SK-N-SH (cell line): ENCODE data around the gene SOX18. TPM values are rescaled to one million over a fixed set of nuclear protein-coding genes. Genes with fewer than 3 reads are reported as not detected.

ENCODE experiments used
- CTCF ChIA-PET: fragments of 300-600, 350-600 bp; formaldehyde crosslinking; extraction: SDS; loops from one replicate; lab custom pipeline; 2021; lab: Yijun Ruan, JAX
- POLR2A ChIA-PET: fragments of 350-600 bp; sonication (Branson Sonifier 250); formaldehyde crosslinking; extraction: SDS; loops from one replicate; lab custom pipeline; 2020; ENCODE audit warnings: antibody characterized with exemption, inconsistent platforms; lab: Yijun Ruan, JAX
- DNase-seq: peaks from one replicate; pipeline ENCODE4 v3.0.0; 2012
- H2AFZ ChIP-seq: fragments of 200-600 bp; sonication (generic); 2 replicates; pipeline ENCODE4 v1.8.1; 2016; ENCODE audit warnings: antibody characterized with exemption, mild to moderate bottlenecking, low read depth
- H3F3A ChIP-seq: fragments of 200-600 bp; sonication (generic); replicated peaks from 2 replicates; pipeline ENCODE3; 2016; ENCODE audit warnings: antibody characterized with exemption, mild to moderate bottlenecking; ENCODE audit not compliant: insufficient read depth
- H3K27ac ChIP-seq, 2 experiments: fragments of 200-500 bp in 1 of 2; fragments of 200-600 bp in 1 of 2; sonication (Bioruptor generic) in 1 of 2; sonication (generic), shearing (Covaris generic) in 1 of 2; 2 replicates each; pipeline versions ENCODE4 v1.5.1 to v1.6.1; 2014 to 2016; ENCODE audit warnings: low read depth in 2 of 2, inconsistent platforms in 1 of 2, low read length in 1 of 2, mild to moderate bottlenecking in 1 of 2, mixed read lengths in 1 of 2
- H3K27me3 ChIP-seq: fragments of 200-600 bp; sonication (generic), shearing (Covaris generic); 2 replicates; pipeline ENCODE4 v1.6.1; 2016; ENCODE audit warnings: mixed run types; ENCODE audit not compliant: insufficient read depth
- H3K36me3 ChIP-seq, 2 experiments: fragments of 200-500 bp in 1 of 2; fragments of 200-600 bp in 1 of 2; sonication (Bioruptor generic) in 1 of 2; sonication (generic) in 1 of 2; replicated peaks in 1 of 2; 2 replicates each; pipeline versions ENCODE3 to v1.5.1; 2014 to 2016; ENCODE audit warnings: low read length in 1 of 2, mild to moderate bottlenecking in 1 of 2; ENCODE audit not compliant: insufficient read depth in 2 of 2, control insufficient read depth in 1 of 2
- H3K4me1 ChIP-seq, 2 experiments: fragments of 200-500 bp in 1 of 2; fragments of 200-600 bp in 1 of 2; sonication (Bioruptor generic) in 1 of 2; sonication (generic), shearing (Covaris generic) in 1 of 2; 2 replicates each; pipeline versions ENCODE4 v1.5.1 to v1.6.1; 2014 to 2016; ENCODE audit warnings: low read depth in 1 of 2, low read length in 1 of 2, mixed run types in 1 of 2; ENCODE audit not compliant: insufficient read depth in 2 of 2, control insufficient read depth in 1 of 2
- H3K4me2 ChIP-seq: fragments of 200-600 bp; sonication (generic), shearing (Covaris generic); 2 replicates; pipeline ENCODE4 v1.6.1; 2017; ENCODE audit warnings: mixed run types
- H3K4me3 ChIP-seq, 2 experiments: fragments of 200-500 bp in 1 of 2; fragments of 200-600 bp in 1 of 2; sonication (Bioruptor generic) in 1 of 2; sonication (generic), shearing (Covaris generic) in 1 of 2; 2 replicates each; pipeline versions ENCODE4 v1.5.1 to v1.8.1; 2014 to 2016; ENCODE audit warnings: low read depth in 2 of 2, inconsistent platforms in 1 of 2, low read length in 1 of 2, mild to moderate bottlenecking in 1 of 2, mixed read lengths in 1 of 2, moderate library complexity in 1 of 2
- H3K79me2 ChIP-seq: fragments of 200-600 bp; sonication (generic); 2 replicates; pipeline ENCODE4 v1.8.1; 2017; ENCODE audit warnings: mild to moderate bottlenecking; ENCODE audit not compliant: insufficient read depth
- H3K9ac ChIP-seq: fragments of 200-600 bp; sonication (generic); 2 replicates; pipeline ENCODE4 v1.6.1; 2017; ENCODE audit warnings: mixed run types
- H3K9me2 ChIP-seq: fragments of 200-600 bp; sonication (generic); 2 replicates; pipeline ENCODE4 v1.6.1; 2017; ENCODE audit warnings: mixed run types
- H3K9me3 ChIP-seq: fragments of 200-600 bp; sonication (generic); 2 replicates; pipeline ENCODE4 v1.6.1; 2017; ENCODE audit warnings: mixed run types, mild to moderate bottlenecking, moderate library complexity
- H4K20me1 ChIP-seq: fragments of 200-600 bp; sonication (generic); 2 replicates; pipeline ENCODE4 v1.6.1; 2017; ENCODE audit warnings: mild to moderate bottlenecking, mixed run types; ENCODE audit not compliant: insufficient read depth
- ELF1 ChIP-seq: IDR thresholded peaks from 2 replicates; pipeline ENCODE4 v1.4.0; 2012
- EP300 ChIP-seq, 2 experiments: IDR thresholded peaks; 2 replicates each; pipeline versions ENCODE4 v1.4.0 to v1.6.1; 2012; ENCODE audit warnings: borderline replicate concordance in 1 of 2, low read depth in 1 of 2, low read length in 1 of 2
- EZH2phosphoT487 ChIP-seq: fragments of 200-600 bp; sonication (generic); IDR thresholded peaks from 2 replicates; pipeline ENCODE4 v1.6.1; 2017; ENCODE audit warnings: low read depth, mixed run types, mild to moderate bottlenecking, antibody characterized with exemption, moderate library complexity, borderline replicate concordance
- GABPA ChIP-seq: IDR thresholded peaks from 2 replicates; pipeline ENCODE4 v1.4.0; 2012; ENCODE audit warnings: low read depth, mild to moderate bottlenecking
- GATA2 ChIP-seq: sonication (generic); formaldehyde crosslinking; IDR thresholded peaks from 2 replicates; pipeline ENCODE4 v1.5.0; 2020; ENCODE audit warnings: mild to moderate bottlenecking, missing genetic modification reagents
- MAX ChIP-seq: IDR thresholded peaks from 2 replicates; pipeline ENCODE4 v1.4.0; 2012; ENCODE audit warnings: low read depth
- MEF2A ChIP-seq: IDR thresholded peaks from 2 replicates; pipeline ENCODE4 v1.4.0; 2012; ENCODE audit warnings: low read depth, borderline replicate concordance
- MXI1 ChIP-seq: IDR thresholded peaks from 2 replicates; pipeline ENCODE4 v1.6.1; 2012; ENCODE audit warnings: mild to moderate bottlenecking, low read depth, low read length, improper control_type of control experiment
- NRF1 ChIP-seq: IDR thresholded peaks from 2 replicates; pipeline ENCODE4 v1.6.1; 2012; ENCODE audit warnings: low read depth, mild to moderate bottlenecking, low read length
- PBX3 ChIP-seq: IDR thresholded peaks from 2 replicates; pipeline ENCODE4; 2012
- REST ChIP-seq: IDR thresholded peaks from 2 replicates; pipeline ENCODE4 v1.6.1; 2012; ENCODE audit warnings: mild to moderate bottlenecking, low read depth, low read length, moderate library complexity
- TAF1 ChIP-seq: IDR thresholded peaks from 2 replicates; pipeline ENCODE4 v1.6.1; 2012; ENCODE audit warnings: low read depth, mild to moderate bottlenecking, low read length, moderate library complexity, borderline replicate concordance
- TEAD4 ChIP-seq: IDR thresholded peaks from 2 replicates; pipeline ENCODE4 v1.4.0; 2012; ENCODE audit warnings: mild to moderate bottlenecking, borderline replicate concordance; ENCODE audit not compliant: insufficient read depth
- USF2 ChIP-seq: fragments of 150-350 bp; IDR thresholded peaks from 2 replicates; pipeline ENCODE4 v1.6.1; 2017; ENCODE audit warnings: antibody characterized with exemption, low read length, low read depth, borderline replicate concordance
- ZBTB33 ChIP-seq: IDR thresholded peaks from 2 replicates; pipeline ENCODE4 v1.4.0; 2012; ENCODE audit warnings: low read depth, borderline replicate concordance
- WGBS: methylation state at CpG from one replicate; pipeline ENCODE4 v1.1.6; 2017; ENCODE audit warnings: low lambda C conversion rate; 5-methylcytosine and 5-hydroxymethylcytosine counted together
- polyA plus RNA-seq, 3 experiments: library from polyadenylated mRNA; depleted of rRNA; stranded (reverse); fragments of >200 nt; gene quantifications; 2 replicates each; pipeline ENCODE4 v1.2.3, GENCODE V29; 2012

Gene SOX18
- polyA plus RNA-seq, 1 of the 3 experiments (the other 2 are of a cell fraction) = not detected

- no peaks in the 10 kb centered on the region for H4K20me1 ChIP-seq
- H3K27ac ChIP-seq = no peak overlapping the region
- peaks cover 32% of the 10 kb centered on the region for H3K27me3 ChIP-seq
- CTCF ChIA-PET = interaction anchor here (1.7 to 3.5 kb wide), 3 partner anchors 12 to 34 kb away, joined by 3 to 15 read pairs (median 7); partner anchors contain the start of genes OPRL1 and TCEA2
- no peaks in the 10 kb centered on the region for H3K36me3 ChIP-seq
- H3K9me2 ChIP-seq = no peaks in the 10 kb centered on the region
- H3K4me3 ChIP-seq = no peak overlapping the region
- TF ChIP-seq MAX (no peak), PBX3 (no peak), GATA2 (CRISPR knock-in tag) (no peak), TAF1 (no peak)
- TF ChIP-seq, all 33 proteins: peak for 0
- peaks cover 10% of the 10 kb centered on the region for H3F3A ChIP-seq
- no peak overlapping the region for H3K4me2 ChIP-seq
- no peak overlapping the region for H3K9ac ChIP-seq
- DNase-seq = no peak
- no peak overlapping the region for H2AFZ ChIP-seq
- no peaks in the 10 kb centered on the region for H3K79me2 ChIP-seq
- H3K9me3 ChIP-seq = no peaks in the 10 kb centered on the region
- peaks cover 0 to 6% of the 10 kb centered on the region in 2 experiments; a peak in 1 of 4 replicates for H3K4me1 ChIP-seq
- POLR2A ChIA-PET = no interaction called here
- 61% methylated on average over 5 of the region's 11 CpGs for WGBS
Observed at GRCh38 chr20:64045346-64046011, 4.0 kb downstream of the SOX18 start.

GRCh38 chr20:64044484-64045247, 4.8 kb downstream of the SOX18 start:
- H3F3A ChIP-seq = peaks cover 10% of the 10 kb centered on the region
- CTCF ChIA-PET = interaction anchor here (1.5 to 3.5 kb wide), 4 partner anchors 13 to 71 kb away, joined by 3 to 15 read pairs (median 6); partner anchors contain the start of genes OPRL1 and TCEA2
- H3K36me3 ChIP-seq = no peaks in the 10 kb centered on the region
- H2AFZ ChIP-seq = no peak overlapping the region
- no peak for DNase-seq
- peaks cover 26% of the 10 kb centered on the region for H3K27me3 ChIP-seq
- no peak overlapping the region for H3K4me3 ChIP-seq
- H3K79me2 ChIP-seq = no peaks in the 10 kb centered on the region
- no peaks in the 10 kb centered on the region for H3K9me3 ChIP-seq
- peaks cover 0 to 7% of the 10 kb centered on the region in 2 experiments; a peak in 1 of 4 replicates for H3K4me1 ChIP-seq
- H4K20me1 ChIP-seq = no peaks in the 10 kb centered on the region
- H3K4me2 ChIP-seq = peak overlapping the region; percentile 35; the same call in 1 of the 2 replicates
- POLR2A ChIA-PET = no interaction called here
- no peak overlapping the region for H3K27ac ChIP-seq
- H3K9ac ChIP-seq = no peak overlapping the region
- no peaks in the 10 kb centered on the region for H3K9me2 ChIP-seq
- WGBS = 47% methylated on average over 9 of the region's 14 CpGs
- TF ChIP-seq EZH2phosphoT487 (no peak), ELF1 (no peak), NRF1 (no peak), ZBTB33 (no peak), EP300 (IDR thresholded peaks at IDR 0.05; ENCODE audit: borderline replicate concordance in 1 of 2, low read depth in 1 of 2, low read length in 1 of 2) (no peak), USF2 (no peak), MXI1 (no peak), REST (no peak), MEF2A (no peak), TEAD4 (no peak), GABPA (no peak), MAX (no peak)
